DMS 273 (cell line): ENCODE measurements around the gene FBXL22.
"Not testable (repeated sequence)": the region's sequence is repeated elsewhere in the genome, so short reads cannot be mapped to it uniquely, and the experiment has no call there.

Source experiments
- DNase-seq: peaks from one replicate; lab custom pipeline; 2025; ENCODE audit not compliant: unreplicated experiment; lab: John Stamatoyannopoulos, UW

Gene FBXL22

GRCh38 chr15:63611177-63611576, 14.0 kb downstream of the FBXL22 start:
- DNase-seq, result peak; percentile 73

GRCh38 chr15:63612300-63612699, 15.1 kb downstream of the FBXL22 start:
- no peak for DNase-seq

DNA sequence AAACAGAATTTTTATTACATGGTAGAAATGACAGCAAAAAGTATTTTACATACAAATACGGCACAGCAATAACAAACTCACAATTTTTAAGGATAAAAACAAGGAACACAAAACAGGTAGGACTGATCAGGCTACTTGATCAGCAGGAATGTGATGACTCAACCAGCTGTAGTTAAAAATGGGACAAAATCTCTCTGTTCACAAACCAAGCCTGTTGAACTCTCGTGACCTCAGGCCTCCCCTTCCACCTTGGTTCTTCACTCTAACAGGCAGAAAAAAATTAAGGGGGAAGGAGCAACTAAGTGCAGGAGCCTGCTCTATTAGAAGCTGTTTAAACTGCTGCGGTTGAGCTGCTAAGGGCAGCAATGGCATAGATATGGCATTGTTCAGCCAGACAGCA, 18.7 kb downstream of the FBXL22 start:
- DNase-seq, result no peak

GRCh38 chr15:63617147-63617546, 20.0 kb downstream of the FBXL22 start:
- not testable (repeated sequence) for DNase-seq

DNA sequence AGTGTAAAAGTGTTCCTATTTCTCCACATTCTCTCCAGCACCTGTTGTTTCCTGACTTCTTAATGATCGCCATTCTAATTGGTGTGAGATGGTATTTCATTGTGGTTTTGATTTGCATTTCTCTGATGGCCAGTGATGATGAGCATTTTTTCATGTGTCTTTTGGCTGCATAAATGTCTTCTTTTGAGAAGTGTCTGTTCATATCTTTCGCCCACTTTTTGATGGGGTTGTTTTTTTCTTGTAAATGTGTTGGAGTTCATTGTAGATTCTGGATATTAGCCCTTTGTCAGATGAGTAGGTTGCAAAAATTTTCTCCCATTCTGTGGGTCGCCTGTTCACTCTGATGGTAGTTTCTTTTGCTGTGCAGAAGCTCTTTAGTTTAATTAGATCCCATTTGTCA, 20.4 kb downstream of the FBXL22 start:
- DNase-seq, result not testable (repeated sequence)

DNA sequence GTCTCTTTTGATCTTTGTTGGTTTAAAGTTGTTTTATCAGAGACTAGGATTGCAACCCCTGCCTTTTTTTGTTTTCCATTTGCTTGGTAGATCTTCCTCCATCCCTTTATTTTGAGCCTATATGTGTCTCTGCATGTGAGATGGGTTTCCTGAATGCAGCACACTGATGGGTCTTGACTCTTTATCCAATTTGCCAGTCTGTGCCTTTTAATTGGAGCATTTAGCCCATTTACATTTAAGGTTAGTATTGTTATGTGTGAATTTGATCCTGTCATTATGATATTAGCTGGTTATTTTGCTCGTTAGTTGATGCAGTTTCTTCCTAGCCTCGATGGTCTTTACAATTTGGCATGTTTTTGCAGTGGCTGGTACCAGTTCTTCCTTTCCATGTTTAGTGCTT, 23.6 kb downstream of the FBXL22 start:
- DNase-seq, result not testable (repeated sequence)

- DNase-seq, result no peak
Observed at GRCh38 chr15:63623232-63623969, 26.2 kb downstream of the FBXL22 start.

DNA sequence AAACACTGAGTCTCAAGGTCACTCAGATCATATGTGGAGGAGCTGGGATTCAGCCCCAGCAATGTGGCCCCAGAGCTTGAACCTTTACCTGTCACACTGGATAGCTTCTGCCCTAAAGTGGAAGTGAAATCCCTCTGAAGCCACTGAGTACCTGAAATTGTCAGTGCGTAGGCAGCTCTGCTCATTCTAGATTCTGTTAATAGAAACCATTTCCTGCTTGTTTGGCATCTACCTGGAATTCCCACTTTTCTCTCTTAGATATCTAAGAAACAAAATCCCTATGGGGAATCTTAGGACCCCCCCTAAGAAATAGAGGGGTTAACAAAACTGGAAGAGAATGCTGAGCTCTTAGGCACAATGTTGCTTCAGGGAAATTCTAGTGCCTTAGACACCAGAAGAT, 29.8 kb downstream of the FBXL22 start:
- DNase-seq, result no peak

DNA sequence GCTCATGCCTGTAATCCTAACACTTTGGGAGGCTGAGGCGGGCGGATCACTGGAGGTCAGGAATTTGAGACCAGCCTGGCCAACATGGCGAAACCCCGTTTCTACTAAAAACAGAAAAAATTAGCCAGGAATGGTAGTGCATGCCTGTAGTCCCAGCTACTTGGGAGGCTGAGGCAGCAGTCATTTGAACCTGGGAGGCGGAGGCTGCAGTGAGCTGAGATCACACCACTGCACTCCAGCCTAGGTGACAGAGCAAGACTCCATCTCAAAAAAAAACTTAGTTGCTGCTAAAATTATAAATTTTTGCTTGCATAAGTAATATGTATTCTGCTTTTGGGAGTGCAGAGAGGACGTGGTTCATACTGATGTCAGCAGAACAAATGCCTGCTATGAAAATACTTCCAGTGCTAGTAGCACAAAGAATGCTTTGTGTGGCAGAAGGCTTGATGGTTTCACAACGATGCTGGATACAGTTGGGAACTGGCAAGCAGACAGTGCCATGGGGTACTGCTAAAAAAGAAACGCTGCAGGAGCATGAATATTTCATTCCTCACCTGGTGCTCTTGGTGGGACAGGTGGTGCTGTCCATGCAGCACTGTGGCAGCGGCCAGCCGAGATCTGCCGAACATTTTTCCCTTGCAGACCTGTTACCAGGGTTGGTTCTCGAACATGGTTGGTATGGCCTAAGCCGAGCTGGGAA, 31.1 kb downstream of the FBXL22 start:
- DNase-seq, result no peak

DNA sequence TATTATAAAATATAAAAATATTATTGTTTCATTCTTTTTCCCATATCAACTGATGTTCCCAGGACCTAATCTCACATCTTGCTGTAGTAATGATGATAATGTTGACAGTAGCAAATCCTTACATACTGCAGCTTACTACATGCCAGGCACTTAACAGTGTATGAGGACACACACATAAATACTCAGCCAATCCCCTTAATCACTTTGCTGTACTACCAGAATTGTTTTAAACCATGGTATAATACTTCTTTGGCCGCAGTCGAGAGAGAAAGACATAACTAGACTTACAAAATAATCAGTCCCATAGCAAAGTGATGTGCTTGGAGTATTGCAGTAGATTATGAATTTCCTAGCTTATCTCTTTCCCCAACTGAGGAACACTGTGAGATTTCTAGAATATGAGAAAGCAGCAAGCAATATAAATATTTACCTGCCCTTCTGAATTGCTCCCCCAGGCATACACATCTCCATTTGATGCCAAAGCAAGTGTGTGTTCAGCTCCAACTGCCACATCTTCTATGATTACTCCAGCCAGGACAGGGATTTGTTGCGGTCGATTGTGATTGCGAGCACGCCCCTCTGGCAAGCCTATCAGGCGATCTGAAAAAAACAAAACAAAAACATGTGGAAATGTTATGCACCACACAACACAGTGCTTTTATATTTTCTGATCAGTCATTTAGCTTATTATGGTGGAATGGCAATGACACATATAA, 33.0 kb downstream of the FBXL22 start:
- DNase-seq, result no peak

DNA sequence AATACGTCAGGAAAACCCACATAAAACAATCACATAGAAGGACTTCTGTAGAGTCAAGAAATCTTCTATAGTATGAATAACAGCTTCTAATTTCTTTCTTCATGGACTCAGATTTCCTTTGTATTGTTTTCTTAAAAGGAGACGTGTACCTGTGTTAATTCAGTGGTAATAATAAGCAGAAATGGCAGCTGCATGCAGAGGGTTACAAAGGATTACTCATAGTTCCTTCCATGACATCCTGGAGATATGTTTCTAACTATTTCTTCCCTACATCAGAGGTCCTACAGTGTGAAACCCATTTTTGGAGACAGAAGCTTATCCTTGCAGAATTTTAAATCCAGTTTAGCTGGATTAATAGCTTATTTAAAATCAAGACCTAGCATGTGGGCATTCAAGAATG, 36.1 kb downstream of the FBXL22 start:
- DNase-seq, result no peak

DNA sequence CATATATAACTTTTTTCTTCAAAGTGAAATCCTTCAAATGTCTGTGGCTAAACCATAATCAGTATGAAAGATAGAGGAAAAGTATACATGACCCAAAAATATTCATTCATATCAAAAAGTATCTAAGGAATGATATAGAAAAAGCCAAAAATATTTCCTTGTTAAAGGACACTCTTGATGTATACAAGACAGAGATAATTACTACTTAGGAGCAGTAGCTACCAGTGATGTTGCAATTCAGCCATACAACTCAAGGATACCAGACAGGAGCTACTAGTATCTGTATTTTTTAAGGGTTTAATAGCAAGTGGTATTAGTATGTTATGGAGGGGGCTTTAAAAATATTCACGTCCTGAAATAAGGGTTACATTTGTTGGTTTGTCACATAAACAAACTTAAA, 37.0 kb downstream of the FBXL22 start:
- no peak for DNase-seq

DNA sequence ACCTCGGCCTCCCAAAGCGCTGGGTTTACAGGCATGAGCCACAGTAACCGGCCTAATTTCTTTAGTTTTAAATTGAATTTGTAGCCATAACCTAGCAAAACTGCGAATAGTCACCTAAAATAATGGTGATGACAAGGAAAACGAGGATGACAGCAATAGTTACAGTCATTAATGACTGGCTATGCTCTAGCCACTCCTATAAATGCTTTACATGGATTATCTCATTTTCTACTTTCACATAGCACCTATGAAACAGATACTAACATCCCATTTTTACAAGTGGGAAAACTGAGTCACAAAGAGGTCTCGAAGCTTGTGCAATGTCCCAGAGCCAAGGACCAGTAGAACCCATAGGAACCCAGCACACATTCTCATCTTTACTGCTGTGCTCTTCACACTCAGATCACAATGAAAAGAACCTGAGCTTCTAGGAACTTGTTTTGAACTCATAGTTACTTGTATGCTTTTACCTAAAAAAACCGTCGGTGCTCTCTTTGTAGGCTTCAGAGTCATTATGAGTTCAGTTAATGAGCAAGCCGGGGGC, 39.4 kb downstream of the FBXL22 start:
- DNase-seq, result no peak

DNA sequence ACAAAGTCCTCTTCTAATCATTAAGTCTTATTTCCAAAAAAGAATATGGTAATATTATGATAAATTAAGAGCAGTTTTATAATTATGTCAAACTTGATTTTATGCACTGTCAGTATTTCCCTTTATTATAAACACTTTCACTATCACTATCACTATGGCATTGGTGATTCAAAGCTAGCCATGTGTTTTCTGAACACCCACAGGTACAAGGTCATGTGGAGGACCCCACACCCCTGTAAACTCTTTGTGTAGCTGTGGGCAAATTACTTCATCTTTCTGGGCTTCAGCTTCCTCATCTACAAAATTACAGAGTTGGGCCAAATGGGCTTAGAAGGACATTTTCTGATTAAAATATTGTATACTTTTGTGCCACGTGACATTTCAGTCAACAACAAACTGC, 41.7 kb downstream of the FBXL22 start:
- no peak for DNase-seq

GRCh38 chr15:63640146-63640545, 43.0 kb downstream of the FBXL22 start:
- DNase-seq, result no peak
